ENCODE results near the gene MCTS1.

The MCTS1 gene, protein sequence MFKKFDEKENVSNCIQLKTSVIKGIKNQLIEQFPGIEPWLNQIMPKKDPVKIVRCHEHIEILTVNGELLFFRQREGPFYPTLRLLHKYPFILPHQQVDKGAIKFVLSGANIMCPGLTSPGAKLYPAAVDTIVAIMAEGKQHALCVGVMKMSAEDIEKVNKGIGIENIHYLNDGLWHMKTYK

DNA sequence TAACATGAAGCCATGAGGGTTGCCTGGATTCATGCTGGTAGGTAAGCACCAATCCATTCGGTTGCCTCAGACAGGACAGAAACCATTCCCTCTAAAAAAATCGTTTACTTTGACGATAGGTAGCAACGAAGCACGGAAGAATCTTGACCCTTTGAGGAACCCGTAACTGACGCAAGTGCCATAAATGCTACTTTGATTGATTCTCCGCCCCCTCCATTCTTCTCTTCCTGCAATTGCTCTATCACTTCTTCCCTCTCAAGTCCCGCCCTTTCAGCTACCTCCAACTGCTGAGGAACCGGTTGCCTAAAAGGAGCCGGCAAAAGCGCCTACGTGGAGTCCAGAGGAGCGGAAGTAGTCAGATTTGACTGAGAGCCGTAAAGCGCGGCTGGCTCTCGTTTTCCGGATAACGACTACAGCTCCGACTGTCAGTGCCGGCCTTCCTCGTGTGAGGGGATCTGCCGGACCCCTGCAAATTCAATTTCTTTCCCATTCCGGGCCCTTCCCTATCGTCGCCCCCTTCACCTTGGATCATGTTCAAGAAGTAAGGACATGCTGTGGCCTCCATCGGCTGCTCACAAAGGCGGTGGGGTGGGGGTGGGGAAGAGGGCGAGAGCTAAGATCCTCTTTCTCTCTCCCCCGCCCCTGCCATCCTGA, at the start of gene MCTS1:
Gene MCTS1 (plus strand): TSS at position 395 of the 654 bp plus-strand sequence. CDS start 136 bp downstream, at position 531.
- Histone ChIP-seq H3K4me1 (ENCODE audit: low read depth, poor library complexity, severe bottlenecking) (peaks cover 14% of the 10 kb centered on the region), H3K4me2 (peak within 1 kb of the TSS; percentile 95), H3K27me3 (ENCODE audit: insufficient read depth, low read depth) (no peaks in the 10 kb centered on the region), H3K4me3 (IDR thresholded peaks at IDR 0.05; ENCODE audit: insufficient read depth, low read depth, low read length) (no peak within 1 kb of the TSS), H3K79me2 (ENCODE audit: insufficient read depth, low read depth) (peaks cover 15% of the 10 kb centered on the region; the same call in 1 of the 2 replicates), H2AFZ (ENCODE audit: low read depth) (peak within 1 kb of the TSS; percentile 48; the same call in 1 of the 2 replicates), H3K9ac (peak within 1 kb of the TSS; percentile 86), H4K20me1 (ENCODE audit: insufficient read depth) (no peaks in the 10 kb centered on the region), H3K27ac (peak within 1 kb of the TSS; percentile 95), H3K36me3 (ENCODE audit: insufficient read depth) (no peaks in the 10 kb centered on the region)
- TF ChIP-seq, protein P1, sequence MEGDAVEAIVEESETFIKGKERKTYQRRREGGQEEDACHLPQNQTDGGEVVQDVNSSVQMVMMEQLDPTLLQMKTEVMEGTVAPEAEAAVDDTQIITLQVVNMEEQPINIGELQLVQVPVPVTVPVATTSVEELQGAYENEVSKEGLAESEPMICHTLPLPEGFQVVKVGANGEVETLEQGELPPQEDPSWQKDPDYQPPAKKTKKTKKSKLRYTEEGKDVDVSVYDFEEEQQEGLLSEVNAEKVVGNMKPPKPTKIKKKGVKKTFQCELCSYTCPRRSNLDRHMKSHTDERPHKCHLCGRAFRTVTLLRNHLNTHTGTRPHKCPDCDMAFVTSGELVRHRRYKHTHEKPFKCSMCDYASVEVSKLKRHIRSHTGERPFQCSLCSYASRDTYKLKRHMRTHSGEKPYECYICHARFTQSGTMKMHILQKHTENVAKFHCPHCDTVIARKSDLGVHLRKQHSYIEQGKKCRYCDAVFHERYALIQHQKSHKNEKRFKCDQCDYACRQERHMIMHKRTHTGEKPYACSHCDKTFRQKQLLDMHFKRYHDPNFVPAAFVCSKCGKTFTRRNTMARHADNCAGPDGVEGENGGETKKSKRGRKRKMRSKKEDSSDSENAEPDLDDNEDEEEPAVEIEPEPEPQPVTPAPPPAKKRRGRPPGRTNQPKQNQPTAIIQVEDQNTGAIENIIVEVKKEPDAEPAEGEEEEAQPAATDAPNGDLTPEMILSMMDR (conservative IDR thresholded peaks at IDR 0.05; ENCODE audit: low read depth, low read length), result no peak

DNA sequence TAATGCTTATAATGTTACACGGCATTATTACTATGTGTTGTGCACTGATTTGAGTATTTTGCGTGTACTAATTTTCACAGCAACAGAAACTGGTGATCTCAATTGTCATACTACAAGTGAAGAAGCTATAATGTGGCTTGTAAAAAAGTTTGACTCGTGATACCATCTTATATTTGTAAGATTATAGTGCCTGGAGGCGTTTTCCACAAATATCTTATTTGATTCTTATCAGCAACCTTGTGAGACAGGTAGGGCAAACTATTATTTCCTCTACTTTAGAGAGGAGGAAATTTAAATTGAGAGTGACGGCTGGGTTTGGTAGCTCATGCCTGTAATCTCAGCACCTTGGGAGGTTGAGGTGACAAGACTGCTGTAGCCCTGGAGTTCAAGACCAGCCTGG, 47.6 kb upstream of the MCTS1 start:
- no peaks in the 10 kb centered on the region for H3K36me3 ChIP-seq (ENCODE audit: insufficient read depth)
- TF ChIP-seq, protein P1 (conservative IDR thresholded peaks at IDR 0.05; ENCODE audit: low read depth, low read length), result no peak
- no peak overlapping the region for H3K27ac ChIP-seq
- H3K9ac ChIP-seq, result no peak overlapping the region
- H2AFZ ChIP-seq (ENCODE audit: low read depth), result no peak overlapping the region
- no peaks in the 10 kb centered on the region for H3K27me3 ChIP-seq (ENCODE audit: insufficient read depth, low read depth)
- H4K20me1 ChIP-seq (ENCODE audit: insufficient read depth), result no peaks in the 10 kb centered on the region
- H3K4me2 ChIP-seq, result no peak overlapping the region
- H3K79me2 ChIP-seq (ENCODE audit: insufficient read depth, low read depth), result peaks cover 27% of the 10 kb centered on the region; the same call in 1 of the 2 replicates
- H3K4me1 ChIP-seq (ENCODE audit: low read depth, poor library complexity, severe bottlenecking), result peaks cover 13% of the 10 kb centered on the region
- H3K4me3 ChIP-seq (IDR thresholded peaks at IDR 0.05; ENCODE audit: insufficient read depth, low read depth, low read length), result no peak overlapping the region

DNA sequence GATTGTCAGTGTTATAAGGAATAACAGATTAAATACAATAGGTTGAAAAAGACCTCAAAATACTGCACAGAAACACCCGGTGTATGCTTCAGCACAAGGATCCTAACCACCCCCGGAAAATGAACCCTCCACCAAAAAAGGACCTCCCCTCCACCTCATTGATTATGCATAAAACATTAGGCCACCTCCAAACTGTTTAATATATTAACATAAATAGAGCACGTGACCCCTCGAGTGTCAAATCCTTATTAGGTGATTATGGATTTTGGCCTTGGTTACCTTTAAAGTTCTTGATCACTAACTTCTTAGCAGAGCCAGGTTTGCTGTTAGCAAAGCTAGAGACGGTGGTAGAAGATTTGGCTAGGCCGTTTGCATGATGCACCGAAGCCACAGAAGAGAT, 44.1 kb upstream of the MCTS1 start:
- Histone ChIP-seq H3K36me3 (ENCODE audit: insufficient read depth) (no peaks in the 10 kb centered on the region), H3K27ac (peak overlapping the region; percentile 96), H3K9ac (peak overlapping the region; percentile 96; the same call in 1 of the 2 replicates), H3K27me3 (ENCODE audit: insufficient read depth, low read depth) (no peaks in the 10 kb centered on the region), H4K20me1 (ENCODE audit: insufficient read depth) (no peaks in the 10 kb centered on the region), H3K4me3 (IDR thresholded peaks at IDR 0.05; ENCODE audit: insufficient read depth, low read depth, low read length) (no peak overlapping the region), H2AFZ (ENCODE audit: low read depth) (peak overlapping the region; percentile 48; the same call in 1 of the 2 replicates), H3K4me1 (ENCODE audit: low read depth, poor library complexity, severe bottlenecking) (peaks cover 19% of the 10 kb centered on the region), H3K4me2 (peak overlapping the region; percentile 62), H3K79me2 (ENCODE audit: insufficient read depth, low read depth) (peaks cover 27% of the 10 kb centered on the region; the same call in 1 of the 2 replicates)
- TF ChIP-seq, protein P1 (conservative IDR thresholded peaks at IDR 0.05; ENCODE audit: low read depth, low read length), result no peak

DNA sequence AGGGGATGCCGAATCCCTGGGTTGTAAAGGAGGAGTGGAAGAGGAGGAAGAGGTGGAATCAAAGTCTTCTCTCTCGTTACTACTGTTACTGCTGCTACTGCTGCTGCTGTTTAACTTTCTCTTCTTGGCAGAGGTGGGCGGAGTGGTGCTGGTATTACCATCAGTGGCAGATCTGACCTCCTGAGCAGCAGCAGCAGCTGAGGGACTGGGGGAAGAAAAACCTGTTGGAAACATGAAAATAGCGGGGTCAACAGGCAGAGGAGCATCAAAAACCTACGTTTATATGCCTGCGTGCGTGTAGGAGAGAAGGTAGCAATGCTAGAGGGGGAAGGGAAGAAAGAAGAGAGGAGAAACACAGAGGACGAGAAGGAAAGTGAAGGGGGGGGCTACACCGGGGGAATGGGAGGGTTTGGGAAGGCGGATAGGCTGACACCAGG, 43.5 kb upstream of the MCTS1 start:
- peaks cover 27% of the 10 kb centered on the region; the same call in 1 of the 2 replicates for H3K79me2 ChIP-seq (ENCODE audit: insufficient read depth, low read depth)
- no peaks in the 10 kb centered on the region for H3K36me3 ChIP-seq (ENCODE audit: insufficient read depth)
- peaks cover 19% of the 10 kb centered on the region for H3K4me1 ChIP-seq (ENCODE audit: low read depth, poor library complexity, severe bottlenecking)
- H3K9ac ChIP-seq, result peak overlapping the region; percentile 96; the same call in 1 of the 2 replicates
- no peak overlapping the region for H3K4me3 ChIP-seq (IDR thresholded peaks at IDR 0.05; ENCODE audit: insufficient read depth, low read depth, low read length)
- TF ChIP-seq, protein P1 (conservative IDR thresholded peaks at IDR 0.05; ENCODE audit: low read depth, low read length), result no peak
- H3K4me2 ChIP-seq, result peak overlapping the region; percentile 62
- no peaks in the 10 kb centered on the region for H4K20me1 ChIP-seq (ENCODE audit: insufficient read depth)
- peak overlapping the region; percentile 96 for H3K27ac ChIP-seq
- peak overlapping the region; percentile 71; the same call in 1 of the 2 replicates for H2AFZ ChIP-seq (ENCODE audit: low read depth)
- no peaks in the 10 kb centered on the region for H3K27me3 ChIP-seq (ENCODE audit: insufficient read depth, low read depth)

All from KMS-11 (cell line).